DOHH2 (cell line): ENCODE measurements around the gene DDI2.
A peak's percentile ranks its signal among the peaks of the same experiment; 100 is the strongest.

Experiments used
- H3F3A ChIP-seq: fragments of 200-600 bp; sonication (generic), shearing (Covaris generic); 2 replicates; pipeline ENCODE4 v1.6.0; 2016; ENCODE audit warnings: antibody characterized with exemption, mild to moderate bottlenecking; ENCODE audit not compliant: control insufficient read depth, insufficient read depth
- H3K27ac ChIP-seq: fragments of 200-600 bp; sonication (generic); 2 replicates; pipeline ENCODE4 v1.5.1; 2014; ENCODE audit warnings: low read depth, mild to moderate bottlenecking, low read length, moderate library complexity
- H3K27me3 ChIP-seq: fragments of 200-600 bp; sonication (generic); 2 replicates; pipeline ENCODE4 v1.6.1; 2014; ENCODE audit warnings: mild to moderate bottlenecking, low read length, mixed read lengths; ENCODE audit not compliant: control insufficient read depth
- H3K36me3 ChIP-seq: fragments of 200-600 bp; sonication (generic); 2 replicates; pipeline ENCODE4 v1.6.1; 2014; ENCODE audit warnings: mild to moderate bottlenecking, low read length, moderate library complexity, mixed read lengths; ENCODE audit not compliant: control insufficient read depth
- H3K4me1 ChIP-seq: fragments of 200-600 bp; sonication (generic); 2 replicates; pipeline ENCODE4 v1.6.1; 2014; ENCODE audit warnings: mild to moderate bottlenecking, low read length, mixed read lengths; ENCODE audit not compliant: control insufficient read depth
- H3K4me2 ChIP-seq: fragments of 200-600 bp; sonication (generic); 2 replicates; pipeline ENCODE4 v1.6.0; 2014; ENCODE audit warnings: mild to moderate bottlenecking, low read length, moderate library complexity
- H3K4me3 ChIP-seq: fragments of 200-600 bp; sonication (generic); 2 replicates; pipeline ENCODE4 v1.5.1; 2014; ENCODE audit warnings: mild to moderate bottlenecking, low read length, mixed read lengths
- H3K79me2 ChIP-seq: fragments of 200-600 bp; sonication (generic); 2 replicates; pipeline ENCODE4 v1.6.1; 2014; ENCODE audit warnings: mild to moderate bottlenecking, low read length, mixed read lengths; ENCODE audit not compliant: control insufficient read depth
- H3K9me2 ChIP-seq: fragments of 200-600 bp; sonication (generic); replicated peaks from 2 replicates; pipeline ENCODE4 v1.6.1; 2014; ENCODE audit warnings: mild to moderate bottlenecking, low read length, mixed read lengths; ENCODE audit not compliant: control insufficient read depth
- H3K9me3 ChIP-seq: fragments of 200-600 bp; sonication (generic); 2 replicates; pipeline ENCODE4 v1.6.1; 2014; ENCODE audit warnings: antibody characterized with exemption, low read length, mixed read lengths; ENCODE audit not compliant: control insufficient read depth, insufficient read depth
- H4K20me1 ChIP-seq: fragments of 200-600 bp; sonication (generic); 2 replicates; pipeline ENCODE4 v1.6.0; 2014; ENCODE audit warnings: low read depth, mild to moderate bottlenecking, antibody characterized with exemption, low read length, moderate library complexity; ENCODE audit not compliant: control insufficient read depth, insufficient read depth
- CTCF ChIP-seq: fragments of 200-600 bp; sonication (generic); IDR thresholded peaks from one replicate; pipeline ENCODE4 v1.5.1; 2014; ENCODE audit warnings: antibody characterized with exemption, mild to moderate bottlenecking, low read depth, low read length; ENCODE audit not compliant: poor library complexity, severe bottlenecking
- EZH2phosphoT487 ChIP-seq: fragments of 200-600 bp; sonication (generic); IDR thresholded peaks from 2 replicates; pipeline ENCODE4 v1.6.1; 2017; ENCODE audit warnings: borderline replicate concordance, mild to moderate bottlenecking, antibody characterized with exemption, low read length, moderate library complexity, mixed read lengths

The DDI2 gene

GRCh38 chr1:15618077-15618654 is 908 bp downstream of the DDI2 start:
- Histone ChIP-seq H3K27ac (peak overlapping the region; percentile 80), H3K36me3 (peaks cover 48% of the 10 kb centered on the region), H3F3A (peaks cover 9% of the 10 kb centered on the region), H4K20me1 (peaks cover 14% of the 10 kb centered on the region), H3K79me2 (peaks cover 59% of the 10 kb centered on the region), H3K4me1 (peaks cover 33% of the 10 kb centered on the region), H3K9me3 (no peaks in the 10 kb centered on the region), H3K4me3 (peak overlapping the region; percentile 98), H3K4me2 (peak overlapping the region; percentile 91), H3K27me3 (no peaks in the 10 kb centered on the region; the same call in 1 of the 2 replicates), H3K9me2 (no peaks in the 10 kb centered on the region)
- TF ChIP-seq EZH2phosphoT487, result no peak
- no peak for TF ChIP-seq CTCF

- H3K79me2 ChIP-seq, result peaks cover 66% of the 10 kb centered on the region
- H3K27me3 ChIP-seq, result no peaks in the 10 kb centered on the region; the same call in 1 of the 2 replicates
- H4K20me1 ChIP-seq, result peaks cover 14% of the 10 kb centered on the region
- peaks cover 9% of the 10 kb centered on the region for H3F3A ChIP-seq
- no peaks in the 10 kb centered on the region for H3K9me2 ChIP-seq
- H3K4me2 ChIP-seq, result peak overlapping the region; percentile 91
- H3K4me3 ChIP-seq, result peak overlapping the region; percentile 98
- TF ChIP-seq EZH2phosphoT487 (no peak), CTCF (no peak)
- no peaks in the 10 kb centered on the region for H3K9me3 ChIP-seq
- H3K36me3 ChIP-seq, result peaks cover 48% of the 10 kb centered on the region
- peaks cover 33% of the 10 kb centered on the region for H3K4me1 ChIP-seq
- peak overlapping the region; percentile 80 for H3K27ac ChIP-seq
Observed at GRCh38 chr1:15618655-15619525, 1.6 kb downstream of the DDI2 start.

- TF ChIP-seq CTCF (no peak), EZH2phosphoT487 (no peak)
- Histone ChIP-seq H3F3A (peaks cover 9% of the 10 kb centered on the region), H3K4me1 (peaks cover 33% of the 10 kb centered on the region), H3K27ac (no peak overlapping the region), H3K4me2 (peak overlapping the region; percentile 91), H3K9me2 (no peaks in the 10 kb centered on the region), H3K27me3 (no peaks in the 10 kb centered on the region), H4K20me1 (peaks cover 20% of the 10 kb centered on the region), H3K4me3 (peak overlapping the region; percentile 98), H3K36me3 (peaks cover 54% of the 10 kb centered on the region), H3K79me2 (peaks cover 79% of the 10 kb centered on the region), H3K9me3 (no peaks in the 10 kb centered on the region)
Observed at GRCh38 chr1:15620155-15620545, 2.9 kb downstream of the DDI2 start.
